Measurements from ENCODE around the gene UBR3.

Gene UBR3

DNA sequence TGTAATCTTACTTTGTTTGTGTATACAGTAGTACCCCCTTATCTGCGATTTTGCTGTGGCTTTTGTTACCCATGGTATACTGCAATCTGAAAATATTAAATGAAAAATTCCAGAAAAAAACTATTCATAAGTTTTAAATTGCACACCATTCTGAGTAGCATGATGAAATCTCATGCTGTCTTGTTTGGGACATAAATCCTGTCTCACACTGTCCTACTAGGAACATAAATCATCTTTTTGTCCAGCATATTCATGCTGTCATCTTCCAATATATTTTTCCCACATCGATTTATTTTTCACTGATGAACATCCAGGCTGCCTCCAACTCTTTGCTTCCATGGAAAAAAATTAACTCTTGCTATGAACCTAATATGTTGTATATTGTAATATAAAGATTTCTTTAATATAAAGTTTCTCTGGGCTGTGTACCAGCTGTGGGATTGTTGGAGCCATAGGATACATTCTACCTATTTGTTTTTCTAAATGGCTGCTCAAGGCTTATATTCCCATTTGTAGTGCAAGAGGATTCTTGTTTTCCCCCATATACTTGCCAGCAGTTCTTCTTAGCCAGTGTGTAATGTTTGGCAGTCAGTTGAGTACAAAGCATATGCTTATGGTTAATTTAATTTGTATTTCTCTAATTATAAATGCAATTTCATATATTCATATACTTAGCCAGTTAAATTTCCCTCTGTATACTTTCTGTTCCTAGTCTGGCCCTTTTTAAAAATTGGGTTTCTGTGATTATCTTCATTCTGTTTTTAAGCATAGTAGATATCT, 236.4 kb downstream of the UBR3 start:
- DNase-seq, result no peak

DNA sequence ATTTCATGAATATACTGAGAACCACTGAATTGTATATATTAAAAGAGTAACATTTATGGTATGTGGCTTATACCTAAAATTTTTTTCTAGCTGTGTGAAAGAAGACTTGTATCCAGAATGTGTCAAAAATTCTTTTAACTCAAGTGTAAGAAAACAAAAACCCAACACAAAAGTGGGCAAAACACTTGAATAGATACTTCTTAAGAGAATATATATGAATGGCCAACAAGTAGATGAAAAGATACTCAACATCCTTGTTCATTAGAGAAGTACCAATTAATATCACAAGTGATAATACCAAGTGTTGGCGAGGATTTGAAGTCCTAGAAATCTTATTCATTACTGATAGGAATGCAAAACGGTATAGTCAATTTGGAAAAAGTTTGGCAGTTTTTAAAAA, 243.5 kb downstream of the UBR3 start:
- no peak for DNase-seq

DNA sequence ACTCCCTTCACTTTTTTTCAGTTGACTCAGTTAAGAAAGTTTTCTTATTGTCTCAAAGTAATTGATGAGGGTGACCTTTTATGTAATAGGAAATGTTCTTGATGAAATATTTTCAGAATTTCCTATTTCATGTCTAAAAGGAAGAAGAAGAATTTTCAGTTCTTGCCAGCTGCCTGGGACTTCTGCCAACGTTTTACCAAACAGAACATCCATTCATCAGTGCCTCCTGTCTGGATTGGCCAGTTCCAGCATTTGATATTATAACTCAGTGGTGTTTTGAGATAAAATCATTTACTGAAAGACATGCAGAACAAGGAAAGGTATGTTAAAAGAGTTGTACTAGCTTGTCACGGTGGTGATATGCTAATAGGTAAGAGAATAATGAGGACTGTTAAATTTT, 246.0 kb downstream of the UBR3 start:
- DNase-seq, result no peak

DNA sequence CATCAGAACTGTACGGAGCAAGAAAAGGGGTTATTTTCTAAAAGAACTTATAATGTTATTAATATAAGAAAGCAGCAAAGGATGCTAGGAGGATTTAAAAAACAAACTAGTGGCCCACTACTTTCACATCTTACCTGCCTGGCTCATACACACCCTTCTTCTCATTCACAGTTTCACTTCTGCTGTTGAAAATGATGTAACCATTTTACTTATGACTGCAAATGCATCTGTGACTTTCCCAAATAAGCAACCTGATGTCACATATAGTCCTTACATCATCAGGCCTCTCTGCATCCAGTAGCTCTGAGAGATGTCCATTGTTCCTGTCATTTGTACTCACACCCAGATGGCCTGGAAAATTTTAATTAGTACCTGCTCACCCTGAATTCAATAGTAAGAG, 248.9 kb downstream of the UBR3 start:
- DNase-seq, result no peak

DNA sequence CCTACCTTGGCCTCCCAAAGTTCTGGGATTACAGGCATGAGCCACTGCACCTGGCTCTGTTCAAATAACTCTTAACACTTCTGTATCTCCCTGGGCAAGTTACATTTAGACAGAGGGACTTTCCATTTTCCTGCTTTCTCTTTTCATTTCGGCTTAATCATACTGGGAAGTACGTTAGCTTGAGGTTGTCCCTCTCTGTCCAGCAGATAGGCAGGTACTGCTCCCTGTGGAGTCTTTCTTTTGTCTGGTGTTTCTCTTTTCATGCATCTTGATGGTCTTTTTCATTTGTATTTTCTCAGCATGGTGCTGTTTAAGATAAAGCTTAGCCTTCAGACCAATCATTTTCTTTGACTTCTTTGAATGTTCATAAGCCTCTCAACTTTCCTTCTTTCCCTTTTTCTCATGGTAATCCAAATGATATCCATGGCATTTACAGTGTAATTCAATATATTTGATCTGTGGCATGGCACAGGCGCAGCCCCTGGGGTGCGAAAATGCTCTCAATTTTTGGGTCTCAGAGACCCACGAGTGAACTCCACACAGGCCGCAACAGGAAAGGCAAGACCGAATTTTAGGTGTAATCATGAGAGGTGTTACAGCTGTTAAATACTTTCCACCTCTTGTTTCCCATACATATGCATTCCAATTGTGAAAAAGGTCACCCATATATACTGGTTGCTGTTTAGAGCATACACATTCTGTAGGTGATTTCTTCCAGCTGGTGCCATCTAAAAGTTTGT, 250.7 kb downstream of the UBR3 start:
- no peak for DNase-seq

DNA sequence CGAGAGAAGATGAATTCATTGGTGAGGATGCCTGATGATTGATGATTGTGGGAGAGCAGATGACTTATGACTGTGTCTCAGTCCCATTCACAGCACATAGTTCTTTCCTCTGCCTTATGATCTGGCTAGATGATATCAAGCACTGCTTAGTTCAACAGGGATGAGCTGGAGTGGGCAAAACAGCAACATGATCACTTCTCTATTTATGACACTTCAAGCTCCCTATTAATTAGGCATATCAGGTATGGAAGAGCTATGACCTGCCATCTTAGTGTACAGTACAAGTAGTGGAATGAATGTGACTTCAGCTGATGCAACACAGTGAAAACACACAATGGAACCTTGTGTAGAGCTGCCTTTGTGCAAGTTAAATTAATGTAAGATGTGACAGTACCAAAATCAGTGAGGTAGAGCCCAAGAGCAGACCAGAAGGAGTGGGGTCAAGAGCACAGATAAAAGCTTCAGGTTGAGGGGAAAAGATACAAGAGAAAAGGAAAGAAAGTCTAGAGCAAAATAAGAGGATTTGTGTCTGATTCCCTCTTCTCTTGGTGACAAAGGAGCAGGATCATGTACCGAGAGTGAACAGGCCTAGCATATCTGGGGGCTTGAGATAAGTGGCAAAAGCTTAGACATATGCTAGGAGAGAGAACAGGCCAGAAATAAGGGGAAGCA, 257.7 kb downstream of the UBR3 start:
- no peak for DNase-seq

DNA sequence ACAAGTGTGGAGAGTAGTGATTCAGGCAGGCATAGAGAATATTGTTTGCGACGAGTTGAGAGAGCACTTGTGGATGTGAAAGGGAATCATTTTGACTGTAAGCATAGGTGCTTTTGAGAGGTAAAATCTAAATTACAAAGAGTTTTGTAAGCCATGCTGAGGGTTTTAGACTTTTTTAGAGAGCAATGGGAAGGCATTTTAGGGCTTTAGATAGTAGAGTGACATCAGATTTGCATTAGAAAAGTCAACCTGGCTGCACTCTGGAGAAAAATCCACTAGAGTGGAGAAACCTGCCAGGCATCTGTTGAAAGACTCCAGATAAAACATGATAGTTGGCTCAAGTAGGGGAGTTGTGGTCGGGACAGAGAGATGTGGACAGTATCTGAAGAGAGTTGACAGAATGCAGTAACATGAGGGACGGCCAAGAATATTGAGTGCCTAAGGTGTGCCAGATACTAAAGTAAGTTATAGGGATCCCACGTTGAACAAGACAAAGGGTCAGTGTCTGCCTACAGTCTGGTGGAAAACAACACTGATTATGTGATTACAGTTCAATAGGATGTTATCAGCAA, 258.9 kb downstream of the UBR3 start:
- DNase-seq, result no peak

DNA sequence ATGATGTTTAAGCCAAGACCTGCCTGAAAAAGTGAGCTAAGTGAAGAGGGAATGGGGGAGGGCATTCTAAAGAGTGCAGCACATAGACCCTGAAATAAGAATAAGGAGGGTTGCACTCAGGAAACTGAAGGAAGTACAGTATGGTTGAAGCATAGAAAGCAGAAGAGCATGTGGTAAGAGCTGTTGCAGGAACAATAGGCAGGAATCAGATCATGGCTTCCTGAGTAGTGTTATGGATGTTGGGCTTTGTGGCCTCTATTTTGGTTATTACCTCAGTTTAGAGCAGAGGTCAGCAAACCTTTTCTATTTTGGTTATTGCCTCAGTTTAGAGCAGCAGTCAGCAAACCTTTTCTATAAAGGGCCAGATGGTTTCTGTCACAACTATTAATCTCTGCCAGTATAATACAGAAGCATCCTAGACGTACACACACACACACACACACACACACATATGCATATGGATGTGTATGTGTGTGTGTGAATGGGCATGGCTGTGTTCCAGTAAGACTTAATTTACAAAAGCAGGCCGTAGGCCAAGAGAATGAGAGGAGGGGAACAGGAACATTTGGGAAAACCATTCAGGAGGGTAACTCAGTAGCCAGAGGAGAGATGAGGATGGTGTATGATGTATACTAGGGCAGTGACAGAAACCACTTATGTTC, 259.6 kb downstream of the UBR3 start:
- DNase-seq, result no peak

DNA sequence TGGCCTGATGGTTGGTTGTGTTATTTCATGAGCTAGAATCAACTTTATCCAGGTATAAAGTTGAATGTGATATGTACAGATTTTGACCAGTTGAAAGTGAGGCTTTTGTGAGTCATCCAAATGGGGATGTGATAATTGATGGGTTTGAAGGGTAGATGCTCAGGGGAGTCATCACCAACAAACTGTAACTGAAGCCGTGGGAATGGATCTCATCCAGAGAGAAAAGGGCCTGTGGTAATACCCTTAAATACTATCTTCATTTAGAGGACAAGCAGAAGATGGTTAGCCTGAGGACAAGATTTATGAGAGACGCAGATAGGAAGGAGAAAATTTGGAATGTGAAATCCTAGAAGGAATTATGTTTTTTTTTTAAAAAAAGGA, 260.1 kb downstream of the UBR3 start:
- no peak for DNase-seq

DNA sequence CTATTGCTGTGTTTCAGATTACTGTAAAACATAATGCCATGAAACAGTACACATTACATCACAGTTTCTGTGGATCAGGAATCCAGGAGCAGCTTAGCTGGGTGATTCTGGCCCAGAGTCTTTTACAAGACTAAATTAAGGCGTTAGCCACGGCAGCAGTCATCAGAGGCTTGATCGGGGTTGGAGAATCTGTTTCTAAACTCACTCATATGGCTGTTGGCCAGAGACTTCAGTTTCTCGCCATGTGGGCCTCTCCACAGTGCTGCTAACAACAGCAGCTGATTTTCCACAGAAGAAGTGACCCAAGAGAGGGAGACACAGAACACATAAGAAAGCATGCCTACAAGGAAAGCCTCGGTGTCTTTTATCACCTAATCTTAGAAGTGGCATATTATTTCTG, 261.5 kb downstream of the UBR3 start:
- DNase-seq, result no peak

DNA sequence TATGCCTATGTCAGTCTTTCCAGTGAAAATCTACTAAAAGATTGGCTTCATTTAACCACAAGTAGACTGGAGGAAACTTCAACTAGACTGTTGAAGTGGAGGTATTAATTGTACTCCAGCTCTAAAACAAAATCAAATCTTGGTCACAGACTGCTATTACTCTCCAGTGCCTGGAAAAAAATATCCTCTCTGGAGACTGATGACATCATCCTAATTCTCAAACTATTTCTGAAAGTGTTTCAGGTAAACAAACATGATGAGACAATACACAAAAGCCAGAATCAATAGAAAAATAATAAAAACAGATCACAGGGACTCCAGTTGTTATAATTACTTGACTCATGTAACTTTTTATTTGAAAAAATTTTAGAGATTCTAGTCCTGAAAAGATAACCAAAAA, 263.0 kb downstream of the UBR3 start:
- DNase-seq, result no peak

DNA sequence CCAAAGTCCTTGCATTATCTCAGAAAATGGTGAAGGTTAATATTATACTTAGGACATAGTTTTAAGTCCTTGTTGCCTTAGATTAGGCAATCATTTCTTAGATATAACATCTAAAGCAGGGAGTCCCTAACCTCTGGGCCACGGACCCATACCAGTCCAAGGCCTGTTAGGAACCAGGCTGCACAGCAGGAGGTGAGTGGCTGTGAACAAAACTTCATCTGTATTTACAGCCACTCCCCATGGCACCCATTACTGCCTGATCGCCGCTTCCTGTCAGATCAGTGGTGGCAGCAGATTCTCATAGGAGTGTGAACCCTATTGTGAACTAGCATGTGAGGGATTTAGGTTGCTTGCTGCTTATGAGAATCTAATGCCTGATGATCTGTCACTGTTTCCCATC, 264.2 kb downstream of the UBR3 start:
- DNase-seq, result no peak

DNA sequence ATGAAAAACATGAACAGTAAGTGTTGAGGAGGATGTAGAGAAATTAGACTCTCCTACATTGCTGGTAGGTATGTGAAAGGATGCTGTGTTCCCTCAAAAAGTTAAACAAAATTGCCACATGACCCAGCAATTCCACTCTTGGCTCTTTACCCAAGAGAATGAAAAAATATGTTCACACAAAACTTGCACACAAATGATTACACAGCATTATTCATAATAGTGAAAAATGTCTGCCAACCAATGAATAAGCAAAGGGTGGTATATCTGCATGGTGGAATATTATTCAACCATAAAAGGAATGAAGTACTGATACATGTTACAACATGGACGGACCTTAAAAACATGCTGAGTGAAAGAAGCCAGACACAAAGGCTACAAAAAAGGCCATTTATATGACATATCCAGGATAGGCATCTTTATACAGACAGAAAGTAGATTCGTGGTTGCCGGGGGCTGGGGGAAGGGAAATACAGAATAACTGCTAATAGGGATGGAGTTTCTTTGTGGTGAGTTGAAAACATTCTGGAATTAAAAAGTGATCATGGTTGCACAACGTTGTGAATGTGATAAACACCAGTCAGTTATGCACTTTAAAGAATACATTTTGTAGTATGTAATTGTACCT, 265.3 kb downstream of the UBR3 start:
- DNase-seq, result no peak

DNA sequence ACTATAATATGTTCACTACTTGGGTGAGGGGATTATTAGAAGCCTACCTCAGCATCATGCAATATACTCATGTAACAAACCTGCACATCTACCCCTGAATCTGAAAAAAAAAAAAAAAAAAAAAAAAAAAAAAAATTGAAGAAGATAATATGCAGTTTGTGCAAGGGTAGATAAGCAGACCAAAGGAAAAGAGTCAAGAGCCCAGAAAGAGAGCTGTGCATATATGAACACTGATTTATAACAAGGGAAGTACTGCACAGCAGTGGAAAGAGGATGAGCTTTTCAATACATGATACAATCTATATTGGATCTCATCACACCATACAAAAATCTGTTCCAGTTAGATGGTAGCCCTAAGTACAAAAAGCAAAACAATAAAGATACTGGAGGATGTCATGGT, 268.1 kb downstream of the UBR3 start:
- DNase-seq, result no peak

DNA sequence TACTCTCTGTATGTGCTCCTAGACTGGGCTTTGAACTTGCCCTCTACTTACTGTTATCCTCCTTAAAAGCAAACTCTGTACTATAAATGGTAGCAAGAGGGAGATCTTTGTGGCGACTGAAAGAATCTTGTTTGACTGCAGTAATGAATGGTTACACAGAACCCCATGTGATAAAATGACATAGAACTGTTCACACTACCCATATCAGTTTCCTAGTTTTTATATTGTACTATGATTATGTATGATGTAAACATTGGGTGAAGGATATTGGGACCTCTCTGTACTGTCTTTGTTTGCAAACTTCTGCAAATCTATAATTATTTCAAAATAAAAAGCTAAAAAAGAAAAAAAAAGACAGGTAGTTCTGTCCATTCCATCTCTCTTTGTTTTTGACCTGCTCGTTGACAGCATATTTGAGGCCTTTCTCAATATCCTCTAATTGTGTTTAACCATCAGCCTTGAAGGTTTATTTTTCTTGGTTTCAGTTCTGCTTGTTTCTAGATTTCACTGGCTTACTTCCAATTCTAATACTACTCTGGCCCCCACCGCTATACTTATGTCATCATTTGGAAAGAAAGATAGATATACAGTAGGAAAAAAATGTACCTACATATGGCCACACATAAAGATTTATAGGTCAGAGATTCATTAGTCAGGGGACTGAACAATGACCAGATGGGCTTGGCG, 271.5 kb downstream of the UBR3 start:
- no peak for DNase-seq

DNA sequence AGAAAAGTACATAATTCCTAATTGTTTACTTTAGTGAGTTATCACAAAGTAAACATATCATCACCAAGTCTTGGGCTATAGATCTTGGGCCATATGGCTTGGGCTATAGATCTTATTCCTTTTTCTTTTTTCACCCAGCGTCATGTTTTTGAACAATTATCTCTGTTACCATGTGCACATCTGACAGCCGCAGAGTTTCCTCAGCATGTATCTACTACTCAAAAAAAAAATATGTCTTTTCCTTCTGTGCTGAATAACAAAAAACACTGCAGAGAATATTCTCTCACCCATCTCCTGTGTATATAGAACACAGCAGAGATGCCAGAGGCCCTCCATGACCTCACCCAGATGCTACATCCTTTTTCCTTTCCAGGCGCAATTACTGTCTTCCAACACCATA, 274.5 kb downstream of the UBR3 start:
- no peak for DNase-seq

DNA sequence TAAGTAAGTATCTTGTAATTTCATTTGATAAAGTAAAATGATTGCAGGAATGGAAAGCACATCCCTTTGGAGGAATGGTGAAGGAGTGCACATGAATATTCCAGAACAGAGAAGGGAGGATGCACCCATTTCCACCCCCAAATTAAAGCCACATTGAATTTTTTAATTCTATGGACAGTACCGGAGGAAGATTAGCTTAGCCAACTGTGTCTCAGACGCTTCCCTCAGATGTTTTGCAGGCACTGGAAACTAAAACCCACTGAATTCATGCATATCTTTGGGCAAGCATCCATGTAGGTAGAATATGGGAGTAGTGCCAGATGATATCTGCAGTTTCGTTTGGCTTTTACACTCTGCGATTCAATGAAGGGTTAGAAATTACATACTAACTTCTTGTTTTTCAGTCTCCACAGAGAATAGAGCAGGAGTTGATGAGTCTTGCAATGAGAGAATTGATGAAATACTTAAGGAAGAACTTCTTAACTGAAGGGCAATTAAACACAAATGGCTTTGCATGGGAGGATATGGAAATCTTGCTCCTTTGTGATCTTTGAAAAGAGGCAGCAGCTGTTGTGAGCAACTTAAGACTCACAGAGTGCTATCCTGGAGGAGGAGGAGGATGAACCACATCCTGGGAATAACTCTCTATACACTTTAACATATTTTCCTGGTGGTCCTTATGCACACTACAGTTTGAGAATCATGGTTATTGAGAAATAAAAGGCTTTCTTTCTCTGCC, 279.0 kb downstream of the UBR3 start:
- DNase-seq, result no peak

DNA sequence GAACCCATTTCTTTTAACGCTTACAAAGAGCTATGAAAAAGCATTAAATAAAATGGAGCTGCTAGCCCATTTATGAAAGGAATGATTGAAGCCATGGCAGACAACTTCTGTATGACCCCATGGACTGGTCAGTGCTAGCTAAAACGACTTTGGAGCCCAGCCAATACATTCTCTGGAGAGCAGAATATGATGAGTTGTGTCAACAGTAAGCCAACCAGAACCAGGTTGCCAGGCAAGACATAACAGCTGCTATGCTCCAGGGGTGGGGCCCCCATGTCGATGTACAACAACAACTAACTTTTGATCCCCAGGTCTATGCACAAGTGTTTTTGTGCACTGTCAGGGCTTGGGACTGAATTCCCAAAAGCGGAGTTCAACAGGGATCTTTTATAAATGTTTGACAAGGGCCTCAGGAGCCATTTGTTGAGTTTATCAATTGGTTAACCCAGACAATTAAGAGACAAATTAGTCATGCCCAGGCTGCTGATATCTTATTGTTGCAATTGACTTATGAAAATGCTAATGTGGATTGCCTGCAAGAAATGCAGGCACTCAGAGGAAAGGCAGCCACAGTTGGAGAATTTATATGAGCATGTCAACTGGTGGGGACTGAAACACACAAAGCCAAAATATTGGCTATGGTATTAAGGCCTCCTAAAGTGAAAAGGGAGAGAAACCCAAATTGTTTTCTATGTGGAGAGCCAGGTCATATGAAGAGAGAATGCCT, 286.1 kb downstream of the UBR3 start:
- no peak for DNase-seq

DNA sequence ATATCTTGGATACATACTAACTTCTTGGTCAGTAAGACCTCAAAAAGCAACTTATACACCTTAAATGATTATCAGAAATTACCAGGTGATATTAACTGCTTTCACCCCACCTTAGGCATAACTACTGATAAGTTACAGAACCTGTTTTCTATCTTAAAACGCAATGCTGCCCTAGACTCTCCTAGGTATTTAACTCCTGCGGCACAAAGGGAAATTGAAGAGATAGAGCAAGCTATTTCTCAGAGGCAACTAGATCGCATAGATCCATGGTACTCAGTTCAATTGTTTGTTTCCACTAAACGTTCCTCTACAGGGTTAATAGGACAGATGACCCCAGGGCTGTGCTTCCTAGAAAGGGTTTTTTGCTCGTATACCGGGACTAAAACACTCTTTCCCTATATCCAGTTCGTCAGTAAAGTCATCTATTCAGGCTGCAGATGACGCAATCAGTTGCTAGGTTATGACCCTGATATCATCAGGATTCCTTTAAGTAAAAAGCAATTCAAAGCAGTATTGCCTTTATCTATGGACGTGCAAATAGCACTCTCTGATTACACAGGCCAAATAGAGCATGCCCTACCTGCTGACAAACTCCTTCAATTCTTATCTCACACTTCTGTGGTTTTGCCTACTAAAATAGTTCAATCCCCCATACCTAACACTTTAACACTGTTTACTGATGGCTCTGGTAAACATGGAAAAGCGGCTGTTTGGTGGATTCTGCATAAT, 288.4 kb downstream of the UBR3 start:
- no peak for DNase-seq

DNA sequence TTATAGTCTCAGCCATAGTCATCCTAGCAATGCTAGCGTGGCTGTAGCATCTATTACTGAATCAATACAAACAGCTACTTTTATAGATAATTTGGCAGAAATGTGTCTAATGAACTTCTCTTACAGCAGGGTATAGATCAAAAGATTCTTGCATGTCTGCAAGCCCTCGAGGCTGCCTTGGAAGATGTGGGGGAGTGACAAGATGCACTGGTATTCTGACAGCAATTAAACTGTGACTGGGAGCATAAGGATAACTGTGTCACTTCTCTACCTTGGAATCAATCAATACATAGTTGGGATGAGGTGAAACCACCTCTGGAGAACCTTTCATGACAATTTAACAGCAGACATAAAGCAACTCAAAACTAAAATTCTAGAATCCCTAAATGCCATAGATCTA, 291.4 kb downstream of the UBR3 start:
- DNase-seq, result no peak
